HG02981 (cell line): ENCODE results near the gene TAF13.
A peak's percentile ranks its signal among the peaks of the same experiment; 100 is the strongest.

ENCODE experiments used
- ATAC-seq: cut with Tn5 transposase; IDR thresholded peaks from one replicate; pipeline ENCODE4 v1.9.1; 2021; ENCODE audit warnings: mild to moderate bottlenecking, moderate library complexity; ENCODE audit not compliant: unreplicated experiment

The TAF13 gene

DNA sequence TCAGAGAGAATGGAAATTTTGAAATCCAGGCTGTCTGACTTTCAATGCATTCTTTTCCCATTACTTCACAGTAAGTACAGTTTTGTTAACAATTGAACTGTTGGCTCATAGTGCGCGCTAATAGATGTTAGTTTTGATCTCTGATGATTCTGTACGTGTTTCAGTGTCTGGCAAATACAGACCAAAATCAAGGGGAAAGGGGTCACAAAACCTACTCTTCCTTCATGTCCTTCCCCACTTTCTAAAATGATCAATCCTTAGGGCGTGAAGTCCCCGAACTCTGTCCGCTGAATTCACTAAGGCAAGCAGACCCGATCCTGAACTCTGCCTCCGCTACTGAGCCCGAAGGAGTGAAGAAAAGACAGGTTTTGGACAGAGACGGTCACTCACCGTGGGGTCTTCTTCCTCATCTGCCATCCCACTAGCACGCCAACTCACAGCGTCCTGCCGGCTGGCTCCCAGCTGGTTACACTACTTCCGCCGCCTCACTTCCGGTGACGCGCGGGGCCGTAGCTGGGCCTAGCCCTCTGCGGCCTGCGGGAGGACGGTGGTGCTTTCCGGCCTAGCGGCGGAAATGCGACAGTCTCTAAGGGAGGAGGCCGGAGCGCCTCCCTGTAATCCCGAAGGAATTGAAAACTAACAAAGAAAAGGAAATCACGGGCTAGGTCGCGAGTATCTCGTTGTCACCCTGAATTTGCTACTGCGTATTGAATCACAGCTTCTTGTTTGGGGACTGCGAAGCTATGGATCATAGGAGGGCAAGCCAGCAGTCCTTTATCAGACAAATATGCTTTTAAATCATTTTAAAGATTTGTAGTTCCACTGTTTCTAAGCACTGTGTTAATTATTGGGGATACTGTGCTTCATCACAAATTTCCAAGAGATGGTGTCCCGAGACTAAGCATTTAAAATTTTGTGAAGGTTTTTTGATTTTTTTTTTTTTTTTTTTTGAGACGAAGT is at the start of gene TAF13:
TSS of gene TAF13 (minus strand) at position 473 of the 960 bp plus-strand sequence. CDS start at position 417, 56 bp downstream.
- peak; percentile 99 for ATAC-seq

DNA sequence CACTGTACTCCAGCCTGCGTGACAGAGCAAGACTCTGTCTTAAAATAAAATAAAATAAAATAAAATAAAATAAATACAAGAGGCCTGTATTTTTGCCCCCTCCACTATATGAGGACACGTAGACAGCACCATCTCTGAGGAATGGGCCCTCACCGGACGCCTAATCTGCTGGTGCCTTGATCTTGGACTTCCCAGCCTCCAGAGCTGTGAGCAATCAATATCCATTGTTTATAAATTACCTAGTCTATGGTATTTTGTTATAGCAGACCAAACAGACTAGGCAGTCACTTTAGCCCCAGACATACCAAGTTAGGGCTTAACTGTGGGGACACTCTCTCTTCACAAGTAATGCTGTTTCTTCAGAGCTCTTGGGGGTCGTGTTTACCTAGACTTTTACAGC is 44.6 kb upstream of the TAF13 start:
- ATAC-seq = no peak

- ATAC-seq = no peak
Observed at GRCh38 chr1:109118089-109118488, 42.3 kb upstream of the TAF13 start.

- no peak for ATAC-seq
Observed at GRCh38 chr1:109116286-109116685, 40.5 kb upstream of the TAF13 start.

- no peak for ATAC-seq
Observed at GRCh38 chr1:109115685-109116084, 39.9 kb upstream of the TAF13 start.

GRCh38 chr1:109114342-109114674 is 38.5 kb upstream of the TAF13 start:
- ATAC-seq = no peak

- peak; percentile 52 for ATAC-seq
Observed at GRCh38 chr1:109113590-109114341, 38.0 kb upstream of the TAF13 start, which contains the start of gene ELAPOR1. Gene ELAPOR1, plus strand, starts transcription at chr1:109114115. Its CDS starts 69 bp downstream, at chr1:109114184.

- ATAC-seq = peak; percentile 57
Observed at GRCh38 chr1:109112652-109113285, 37.0 kb upstream of the TAF13 start.

GRCh38 chr1:109112056-109112651 is 36.4 kb upstream of the TAF13 start:
- ATAC-seq = no peak

DNA sequence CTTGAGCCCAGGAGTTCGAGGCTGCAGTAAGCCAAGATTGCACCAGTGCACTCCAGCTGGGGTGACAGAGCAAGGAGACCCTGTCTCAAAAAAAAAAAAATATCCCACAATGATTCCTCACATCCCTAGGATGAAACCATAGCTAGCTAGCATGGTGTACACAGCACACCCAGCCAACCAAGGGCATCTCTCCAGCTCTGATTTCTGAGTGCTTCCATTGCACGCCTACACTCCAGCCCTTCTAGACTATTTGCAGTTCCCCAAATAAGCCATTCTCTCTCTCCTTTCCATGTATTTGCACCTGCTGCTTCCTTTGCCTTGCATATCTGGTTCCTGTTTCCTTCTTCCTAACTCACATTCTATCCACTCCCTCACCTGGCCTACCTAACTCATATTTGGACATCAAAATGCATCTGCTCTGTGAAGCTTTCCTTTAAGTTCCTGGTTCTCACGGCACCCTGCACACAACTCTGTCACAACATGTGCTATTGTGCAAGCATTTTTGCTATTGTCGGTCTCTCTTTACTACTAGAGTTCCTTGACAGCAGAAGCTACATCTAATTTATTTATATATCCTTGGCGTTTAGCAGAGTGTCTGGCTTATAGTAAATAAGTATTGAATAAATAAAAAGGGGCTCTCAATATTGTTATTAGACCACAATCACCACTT is 35.7 kb upstream of the TAF13 start:
- ATAC-seq = no peak

GRCh38 chr1:109109906-109110305 is 34.1 kb upstream of the TAF13 start:
- no peak for ATAC-seq

DNA sequence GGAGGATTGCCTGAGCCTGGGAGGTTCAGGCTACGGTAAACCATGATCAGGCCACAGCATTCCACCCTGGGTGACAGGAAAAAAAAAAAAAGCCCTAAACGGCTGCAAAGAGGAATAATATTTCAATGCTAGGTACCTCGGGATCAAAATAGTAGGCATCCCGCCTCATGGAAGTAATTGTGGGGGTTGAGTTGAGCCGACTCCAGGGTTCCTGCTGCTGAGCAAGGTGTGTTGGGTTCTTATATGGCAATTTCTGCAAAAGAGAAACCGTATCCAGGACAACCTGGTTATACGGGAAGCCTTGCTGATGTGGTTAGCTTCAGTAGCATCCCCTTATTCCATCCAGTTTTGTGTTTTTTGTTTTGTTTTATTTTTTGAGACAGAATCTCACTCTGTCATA is 32.0 kb upstream of the TAF13 start:
- ATAC-seq = no peak

DNA sequence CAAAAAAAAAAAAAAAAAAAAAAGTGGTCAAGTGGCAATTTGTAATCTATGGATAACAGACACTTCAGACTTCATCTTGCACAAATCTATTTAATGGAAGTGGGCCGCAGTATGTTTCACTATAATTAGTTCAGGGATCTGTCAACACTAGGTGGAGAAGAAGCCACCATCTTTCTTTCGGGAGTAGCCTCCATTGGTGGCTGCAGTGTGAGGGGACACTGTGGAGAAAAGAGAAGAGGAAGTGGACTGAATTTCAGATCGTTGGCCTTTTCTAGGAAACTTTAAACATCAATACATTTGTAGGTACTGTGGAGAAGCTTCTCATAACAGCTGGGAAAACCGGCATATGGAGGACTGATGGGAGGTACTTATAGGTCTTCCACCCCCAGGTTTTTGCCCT is 30.1 kb upstream of the TAF13 start:
- ATAC-seq = no peak

DNA sequence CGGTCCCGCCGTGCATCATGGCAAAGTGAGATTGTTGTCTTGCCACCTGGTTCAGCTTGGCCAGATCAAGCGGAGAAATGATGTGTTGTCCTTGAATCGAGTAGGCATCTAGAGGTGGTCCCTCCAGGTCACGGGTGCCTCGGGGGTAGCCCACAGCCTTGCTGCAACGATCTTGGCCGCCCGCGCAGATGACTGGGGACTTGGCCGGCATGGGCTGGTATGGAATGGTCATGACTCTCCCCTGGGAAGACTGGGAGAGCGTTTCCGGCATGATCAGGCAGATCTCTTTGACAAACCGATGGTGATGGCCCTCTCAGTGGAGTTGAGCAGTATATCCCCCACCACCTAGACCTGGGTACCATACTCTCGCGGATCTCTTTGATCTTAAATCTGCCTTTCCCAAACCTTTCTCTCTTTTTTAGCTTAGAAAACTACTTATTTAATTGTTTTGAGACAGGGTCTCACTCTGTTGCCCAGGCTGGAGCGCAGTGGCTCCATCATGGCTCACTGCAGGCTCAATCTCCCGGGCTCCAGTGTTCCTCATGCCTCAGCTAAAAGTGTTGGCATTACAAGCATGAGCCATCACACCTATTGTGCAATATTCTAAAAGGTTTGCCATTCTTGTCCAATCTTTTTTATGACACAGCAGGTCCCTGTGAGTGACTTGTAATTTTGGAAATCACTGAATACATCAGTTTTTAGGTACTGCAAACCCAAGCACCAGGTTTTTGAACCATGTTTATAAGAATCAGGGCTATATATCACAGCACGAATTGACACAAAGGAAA is 28.8 kb upstream of the TAF13 start:
- no peak for ATAC-seq

GRCh38 chr1:109099938-109100773 is 24.4 kb upstream of the TAF13 start:
- peak; percentile 84 for ATAC-seq

DNA sequence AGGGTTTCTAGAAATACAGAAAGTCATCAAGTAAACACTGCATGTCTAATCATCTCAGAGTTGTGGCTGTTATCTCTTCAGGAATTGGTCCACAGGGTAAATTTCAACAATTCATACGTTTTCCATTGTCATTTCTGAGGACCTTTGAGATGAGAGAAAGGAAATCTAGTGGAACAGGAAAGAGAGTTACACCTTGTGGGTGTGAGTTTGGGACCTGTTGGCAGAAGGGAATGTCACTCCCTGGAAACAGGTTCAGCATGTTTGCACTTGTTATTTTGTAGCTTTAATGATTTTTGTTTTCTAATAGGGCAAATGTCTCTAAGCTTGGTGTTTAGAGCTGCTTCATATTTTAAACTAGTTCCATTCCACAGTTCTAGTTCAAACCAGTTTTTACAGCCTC is 20.3 kb upstream of the TAF13 start:
- ATAC-seq = no peak

- ATAC-seq = no peak
Observed at GRCh38 chr1:109095631-109096030, 19.8 kb upstream of the TAF13 start.

DNA sequence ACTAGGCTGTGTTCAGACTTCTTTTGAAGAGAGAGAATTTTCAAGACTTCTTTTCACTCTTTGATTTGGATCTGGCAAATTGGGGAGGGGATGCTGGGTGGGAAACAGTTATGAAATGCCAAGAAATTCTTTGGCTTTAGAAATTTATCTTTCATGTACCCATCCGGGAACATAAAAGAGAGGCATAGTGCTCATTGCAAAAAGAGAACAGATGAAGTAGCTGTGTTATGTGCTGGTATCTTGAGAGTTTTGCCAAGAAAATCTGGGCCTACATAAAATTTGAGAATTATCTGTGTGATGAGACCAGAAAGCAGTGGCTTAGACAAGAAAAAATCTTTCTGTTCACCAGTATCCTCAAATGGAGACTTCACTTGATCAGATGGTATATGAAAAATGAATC is 19.1 kb upstream of the TAF13 start:
- ATAC-seq = no peak

- ATAC-seq = no peak
Observed at GRCh38 chr1:109094377-109094803, 18.6 kb upstream of the TAF13 start.
